ENCODE data around the gene RAP2A. TPM values are rescaled to one million over a fixed set of nuclear protein-coding genes. Genes with fewer than 3 reads are reported as not detected.

RAP2A gene
- total and polyA plus RNA-seq, 4 donors: 30.8 to 41.7 (median 33.4) TPM

GRCh38 chr13:97426695-97427094 is 7.3 kb upstream of the RAP2A start:
- H3K9me3 ChIP-seq (ENCODE audit: control insufficient read depth, low read length): no peaks in the 10 kb centered on the region
- 95 to 97% methylated on average over 3 of the region's 3 CpGs for WGBS, 2 donors
- no peak for ATAC-seq (ENCODE audit: low FRiP score)

GRCh38 chr13:97429681-97430081 is 4.3 kb upstream of the RAP2A start:
- no peak overlapping the region for H3K4me3 ChIP-seq (ENCODE audit: low read length in 2 of 2)
- no peaks in the 10 kb centered on the region for H3K36me3 ChIP-seq (ENCODE audit: control insufficient read depth in 1 of 2, insufficient read depth in 2 of 2, low read length in 1 of 2)
- intact Hi-C loops (cut with DNase I): loop anchor here (10.0 kb wide), 3 partner anchors 175 to 315 kb away; no protein-coding TSS in a partner anchor
- ATAC-seq (ENCODE audit: low FRiP score) (no peak), DNase-seq (no peak)
- H3K27me3 ChIP-seq (ENCODE audit: control insufficient read depth in 1 of 2, insufficient read depth in 2 of 2, low read length in 1 of 2): no peaks in the 10 kb centered on the region
- no peaks in the 10 kb centered on the region for H3K9me3 ChIP-seq (ENCODE audit: control insufficient read depth, low read length)
- WGBS, 2 donors: 56 to 60% methylated on average over 6 of the region's 6 CpGs
- H3K27ac ChIP-seq (ENCODE audit: low read depth in 1 of 2, low read length in 2 of 2): no peak overlapping the region
- H3K4me1 ChIP-seq (ENCODE audit: control insufficient read depth in 1 of 2, insufficient read depth in 2 of 2, low read length in 2 of 2): no peaks in the 10 kb centered on the region

More at GRCh38 chr13:97426695-97427094, 7.3 kb upstream of the RAP2A start:
- intact Hi-C loops (cut with DNase I): loop anchor here in 1 of 2 donors (10.0 kb wide), 1 partner anchor 212 kb away; no protein-coding TSS in a partner anchor
- no peaks in the 10 kb centered on the region for H3K27me3 ChIP-seq (ENCODE audit: control insufficient read depth in 1 of 2, insufficient read depth in 2 of 2, low read length in 1 of 2)
- no peak overlapping the region for H3K4me3 ChIP-seq (ENCODE audit: low read length in 2 of 2)
- H3K4me1 ChIP-seq (ENCODE audit: control insufficient read depth in 1 of 2, insufficient read depth in 2 of 2, low read length in 2 of 2): no peaks in the 10 kb centered on the region
- no peak for DNase-seq
- no peaks in the 10 kb centered on the region for H3K36me3 ChIP-seq (ENCODE audit: control insufficient read depth in 1 of 2, insufficient read depth in 2 of 2, low read length in 1 of 2)
- H3K27ac ChIP-seq (ENCODE audit: low read depth in 1 of 2, low read length in 2 of 2): no peak overlapping the region

GRCh38 chr13:97430296-97430695 is 3.7 kb upstream of the RAP2A start:
- Histone ChIP-seq H3K9me3 (ENCODE audit: control insufficient read depth, low read length) (no peaks in the 10 kb centered on the region), H3K4me1 (ENCODE audit: control insufficient read depth in 1 of 2, insufficient read depth in 2 of 2, low read length in 2 of 2) (no peaks in the 10 kb centered on the region), H3K4me3 (ENCODE audit: low read length in 2 of 2) (no peak overlapping the region), H3K27me3 (ENCODE audit: control insufficient read depth in 1 of 2, insufficient read depth in 2 of 2, low read length in 1 of 2) (no peaks in the 10 kb centered on the region), H3K36me3 (ENCODE audit: control insufficient read depth in 1 of 2, insufficient read depth in 2 of 2, low read length in 1 of 2) (no peaks in the 10 kb centered on the region), H3K27ac (ENCODE audit: low read depth in 1 of 2, low read length in 2 of 2) (no peak overlapping the region)
- 85 to 86% methylated on average over 4 of the region's 4 CpGs for WGBS, 2 donors
- no peak for DNase-seq
- no peak for ATAC-seq (ENCODE audit: low FRiP score)
- intact Hi-C loops (cut with DNase I): loop anchor here (10.0 kb wide), 2 partner anchors 175 to 315 kb away; no protein-coding TSS in a partner anchor

GRCh38 chr13:97431171-97431764 is 2.7 kb upstream of the RAP2A start:
- 84 to 86% methylated on average over 4 of the region's 4 CpGs for WGBS, 2 donors
- Histone ChIP-seq H3K27me3 (ENCODE audit: control insufficient read depth in 1 of 2, insufficient read depth in 2 of 2, low read length in 1 of 2) (no peaks in the 10 kb centered on the region), H3K36me3 (ENCODE audit: control insufficient read depth in 1 of 2, insufficient read depth in 2 of 2, low read length in 1 of 2) (no peaks in the 10 kb centered on the region), H3K4me3 (ENCODE audit: low read length in 2 of 2) (no peak overlapping the region), H3K27ac (ENCODE audit: low read depth in 1 of 2, low read length in 2 of 2) (no peak overlapping the region), H3K9me3 (ENCODE audit: control insufficient read depth, low read length) (no peaks in the 10 kb centered on the region), H3K4me1 (ENCODE audit: control insufficient read depth in 1 of 2, insufficient read depth in 2 of 2, low read length in 2 of 2) (no peaks in the 10 kb centered on the region)
- intact Hi-C loops (cut with DNase I): loop anchor here (10.0 kb wide), 2 partner anchors 176 to 316 kb away; no protein-coding TSS in a partner anchor
- DNase-seq (no peak), ATAC-seq (ENCODE audit: low FRiP score) (no peak)

GRCh38 chr13:97432232-97432916 is 1.6 kb upstream of the RAP2A start:
- peak; percentile 1 for ATAC-seq (ENCODE audit: low FRiP score)
- WGBS, 2 donors: 8 to 9% methylated on average over 19 of the region's 19 CpGs
- H3K4me1 ChIP-seq (ENCODE audit: control insufficient read depth in 1 of 2, insufficient read depth in 2 of 2, low read length in 2 of 2): no peaks in the 10 kb centered on the region
- no peak for DNase-seq
- peak overlapping the region; percentile 82 to 85 for H3K4me3 ChIP-seq (ENCODE audit: low read length in 2 of 2)
- H3K36me3 ChIP-seq (ENCODE audit: control insufficient read depth in 1 of 2, insufficient read depth in 2 of 2, low read length in 1 of 2): no peaks in the 10 kb centered on the region
- intact Hi-C loops (cut with DNase I): loop anchor here (10.0 kb wide), 2 partner anchors 178 to 318 kb away; no protein-coding TSS in a partner anchor
- peak overlapping the region in 1 of 2 donors; percentile 46 for H3K27ac ChIP-seq (ENCODE audit: low read depth in 1 of 2, low read length in 2 of 2)
- H3K9me3 ChIP-seq (ENCODE audit: control insufficient read depth, low read length): no peaks in the 10 kb centered on the region
- no peaks in the 10 kb centered on the region for H3K27me3 ChIP-seq (ENCODE audit: control insufficient read depth in 1 of 2, insufficient read depth in 2 of 2, low read length in 1 of 2)

GRCh38 chr13:97432917-97433726 is 847 bp upstream of the RAP2A start:
- no peaks in the 10 kb centered on the region for H3K36me3 ChIP-seq (ENCODE audit: control insufficient read depth in 1 of 2, insufficient read depth in 2 of 2, low read length in 1 of 2)
- 0% methylated on average over 46 to 50 of the region's 50 CpGs for WGBS, 2 donors
- H3K27me3 ChIP-seq (ENCODE audit: control insufficient read depth in 1 of 2, insufficient read depth in 2 of 2, low read length in 1 of 2): no peaks in the 10 kb centered on the region
- peak overlapping the region; percentile 96 to 100 for H3K27ac ChIP-seq (ENCODE audit: low read depth in 1 of 2, low read length in 2 of 2)
- H3K4me3 ChIP-seq (ENCODE audit: low read length in 2 of 2): peak overlapping the region; percentile 82 to 91
- DNase-seq (peak; percentile 99), ATAC-seq (ENCODE audit: low FRiP score) (peak; percentile 97)
- intact Hi-C loops (cut with DNase I): loop anchor here (10.0 kb wide), 2 partner anchors 178 to 318 kb away; no protein-coding TSS in a partner anchor
- no peaks in the 10 kb centered on the region for H3K9me3 ChIP-seq (ENCODE audit: control insufficient read depth, low read length)
- peaks cover 0 to 1% of the 10 kb centered on the region in 2 donors for H3K4me1 ChIP-seq (ENCODE audit: control insufficient read depth in 1 of 2, insufficient read depth in 2 of 2, low read length in 2 of 2)

GRCh38 chr13:97434397-97435201 is 630 bp downstream of the RAP2A start:
- no peak for ATAC-seq (ENCODE audit: low FRiP score)
- H3K4me3 ChIP-seq (ENCODE audit: low read length in 2 of 2): peak overlapping the region; percentile 88 to 96
- 0 to 1% methylated on average over 59 to 60 of the region's 60 CpGs for WGBS, 2 donors
- peaks cover 3 to 8% of the 10 kb centered on the region in 2 donors for H3K4me1 ChIP-seq (ENCODE audit: control insufficient read depth in 1 of 2, insufficient read depth in 2 of 2, low read length in 2 of 2)
- DNase-seq: peak; percentile 62 to 82
- H3K27ac ChIP-seq (ENCODE audit: low read depth in 1 of 2, low read length in 2 of 2): peak overlapping the region in 1 of 2 donors; percentile 62
- H3K36me3 ChIP-seq (ENCODE audit: control insufficient read depth in 1 of 2, insufficient read depth in 2 of 2, low read length in 1 of 2): no peaks in the 10 kb centered on the region
- no peaks in the 10 kb centered on the region for H3K9me3 ChIP-seq (ENCODE audit: control insufficient read depth, low read length)
- intact Hi-C loops (cut with DNase I): loop anchor here (10.0 kb wide), 2 partner anchors 180 to 320 kb away; no protein-coding TSS in a partner anchor
- no peaks in the 10 kb centered on the region for H3K27me3 ChIP-seq (ENCODE audit: control insufficient read depth in 1 of 2, insufficient read depth in 2 of 2, low read length in 1 of 2)

GRCh38 chr13:97435323-97435722 is 1.4 kb downstream of the RAP2A start:
- H3K36me3 ChIP-seq (ENCODE audit: control insufficient read depth in 1 of 2, insufficient read depth in 2 of 2, low read length in 1 of 2): no peaks in the 10 kb centered on the region
- H3K27me3 ChIP-seq (ENCODE audit: control insufficient read depth in 1 of 2, insufficient read depth in 2 of 2, low read length in 1 of 2): no peaks in the 10 kb centered on the region
- H3K4me3 ChIP-seq (ENCODE audit: low read length in 2 of 2): peak overlapping the region; percentile 88 to 96
- no peaks in the 10 kb centered on the region for H3K9me3 ChIP-seq (ENCODE audit: control insufficient read depth, low read length)
- 15 to 20% methylated on average over 3 of the region's 3 CpGs for WGBS, 2 donors
- ATAC-seq (ENCODE audit: low FRiP score) (no peak), DNase-seq (no peak)
- peaks cover 3 to 8% of the 10 kb centered on the region in 2 donors for H3K4me1 ChIP-seq (ENCODE audit: control insufficient read depth in 1 of 2, insufficient read depth in 2 of 2, low read length in 2 of 2)
- intact Hi-C loops (cut with DNase I): loop anchor here (10.0 kb wide), 2 partner anchors 181 to 321 kb away; no protein-coding TSS in a partner anchor
- H3K27ac ChIP-seq (ENCODE audit: low read depth in 1 of 2, low read length in 2 of 2): no peak overlapping the region
